WTC11 (cell line): ENCODE data around the gene MAEA.

Experiments used
- CTCF ChIP-seq: fragments of 200-600 bp; IDR thresholded peaks from 2 replicates; pipeline ENCODE4 v1.8.0; 2022; ENCODE audit warnings: antibody characterized with exemption
- ETV6 ChIP-seq: sonication (generic); formaldehyde crosslinking; IDR thresholded peaks from 2 replicates; pipeline ENCODE4 v1.8.1; 2022; ENCODE audit warnings: mild to moderate bottlenecking, missing genetic modification reagents
- MYBL2 ChIP-seq: sonication (generic); formaldehyde crosslinking; IDR thresholded peaks from 2 replicates; pipeline ENCODE4 v1.8.1; 2023; ENCODE audit warnings: mild to moderate bottlenecking, moderate library complexity, missing genetic modification reagents
- USF2 ChIP-seq: sonication (generic); formaldehyde crosslinking; IDR thresholded peaks from 2 replicates; pipeline ENCODE4 v1.8.1; 2023; ENCODE audit warnings: mild to moderate bottlenecking, missing genetic modification reagents, moderate library complexity

DNA sequence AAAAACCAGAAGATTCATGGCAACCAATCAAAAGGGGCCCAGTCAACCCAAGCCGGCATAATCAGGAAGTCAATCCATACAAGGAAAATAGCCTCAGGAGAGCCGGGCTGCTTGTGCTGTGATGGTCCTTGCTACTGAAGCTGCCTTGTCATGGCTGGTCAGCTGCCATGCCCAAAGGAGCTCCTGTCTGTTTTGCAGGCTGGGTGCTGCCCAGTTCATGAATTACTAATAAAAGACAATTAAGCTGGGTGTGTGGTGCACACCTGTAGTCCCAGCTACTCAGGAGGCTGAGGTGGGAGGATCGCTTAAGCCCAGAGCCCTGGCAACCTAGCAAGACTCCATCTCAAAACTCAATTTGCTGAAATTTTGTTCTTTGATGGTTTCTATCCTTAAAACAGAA lies 24.7 kb upstream of the MAEA start:
- TF ChIP-seq ETV6 (CRISPR knock-in tag) (no peak), CTCF (no peak), MYBL2 (CRISPR knock-in tag) (no peak), USF2 (CRISPR knock-in tag) (no peak)
